Peyer's patch (tissue), 4 donors: ENCODE data around the gene EHD1. TPM values are rescaled to one million over a fixed set of nuclear protein-coding genes. Genes with fewer than 3 reads are reported as not detected.

Experiments used
- DNase-seq, 3 donors: peaks; one replicate each; pipeline ENCODE4 v3.0.0-alpha.2; 2017 to 2019
- H3K27ac ChIP-seq, 4 donors: fragments of 200-600 bp; sonication (generic); one replicate each; pipeline ENCODE4 v1.5.1; 2016 to 2019
- H3K27me3 ChIP-seq, 2 donors: fragments of 200-600 bp; sonication (generic); one replicate each; pipeline ENCODE4 v1.5.1; 2019
- H3K36me3 ChIP-seq, 3 donors: fragments of 200-600 bp; sonication (generic); one replicate each; pipeline ENCODE4 v1.5.1; 2016 to 2019
- H3K4me1 ChIP-seq, 4 donors: fragments of 200-600 bp; sonication (generic); one replicate each; pipeline ENCODE4 v1.5.1; 2016 to 2019
- H3K4me3 ChIP-seq, 4 donors: fragments of 200-600 bp; sonication (generic); 1 replicate in 3 of 4; 2 replicates in 1 of 4; pipeline ENCODE4 v1.5.1; 2016 to 2019; ENCODE audit warnings: mild to moderate bottlenecking in 1 of 4
- H3K9me3 ChIP-seq, 4 donors: fragments of 200-600 bp; sonication (generic); one replicate each; pipeline ENCODE4 v1.5.1; 2016 to 2019; ENCODE audit warnings: mild to moderate bottlenecking in 1 of 4
- POLR2A ChIP-seq, 2 donors: fragments of 450-650 bp; IDR thresholded peaks; one replicate each; pipeline ENCODE4 v1.5.1; 2017; ENCODE audit warnings: antibody characterized with exemption in 2 of 2, mild to moderate bottlenecking in 2 of 2, moderate library complexity in 2 of 2
- total RNA-seq, 4 donors: library from RNA; depleted of rRNA; stranded (reverse); fragments of >200 nt; gene quantifications; one replicate each; pipeline ENCODE4 v1.1.0, GENCODE V29; 2016
- TF ChIP-seq, protein P1 (sequence below), 6 experiments: fragments of 450-650 bp in 4 of 6; fragments of 200-600 bp in 2 of 6; sonication (generic) in 1 of 6; IDR thresholded peaks; one replicate each; pipeline ENCODE4 v1.5.1; 2017 to 2019; ENCODE audit warnings: antibody characterized with exemption in 6 of 6, mild to moderate bottlenecking in 3 of 6, moderate library complexity in 1 of 6

The EHD1 gene
- total RNA-seq, 4 donors from 2014 or later: 56.2 to 185 (median 98.6) TPM

DNA sequence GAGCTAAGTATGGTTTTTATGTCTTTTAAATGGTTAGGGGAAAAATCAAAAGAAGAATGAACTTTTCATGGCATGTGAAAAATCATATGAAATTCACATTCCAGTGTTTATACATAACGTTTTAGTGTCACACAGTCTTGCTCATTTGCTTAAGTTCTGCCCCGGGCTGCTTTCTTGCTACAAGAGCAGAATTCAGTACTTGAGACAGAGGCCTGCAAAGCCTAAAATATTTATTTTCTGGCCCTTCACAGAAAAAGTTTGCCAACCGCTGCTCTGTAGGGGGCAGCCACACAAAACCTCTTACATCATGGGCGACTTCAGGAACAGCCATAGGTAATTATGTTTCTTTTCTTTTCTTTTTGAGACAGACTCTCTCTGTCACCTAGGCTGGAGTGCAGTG is 39.6 kb upstream of the EHD1 start:
- Histone ChIP-seq H3K36me3 (peaks cover 0 to 14% (median 0%) of the 10 kb centered on the region in 3 donors), H3K9me3 (no peaks in the 10 kb centered on the region), H3K4me1 (peaks cover 0 to 23% (median 14%) of the 10 kb centered on the region in 4 donors), H3K4me3 (peak overlapping the region in 3 of 4 donors; percentile 59 to 91 (median 88)), H3K27me3 (no peaks in the 10 kb centered on the region), H3K27ac (peak overlapping the region; percentile 59 to 85 (median 73))
- no peak for TF ChIP-seq POLR2A (IDR thresholded peaks at IDR 0.05)
- TF ChIP-seq, protein P1, sequence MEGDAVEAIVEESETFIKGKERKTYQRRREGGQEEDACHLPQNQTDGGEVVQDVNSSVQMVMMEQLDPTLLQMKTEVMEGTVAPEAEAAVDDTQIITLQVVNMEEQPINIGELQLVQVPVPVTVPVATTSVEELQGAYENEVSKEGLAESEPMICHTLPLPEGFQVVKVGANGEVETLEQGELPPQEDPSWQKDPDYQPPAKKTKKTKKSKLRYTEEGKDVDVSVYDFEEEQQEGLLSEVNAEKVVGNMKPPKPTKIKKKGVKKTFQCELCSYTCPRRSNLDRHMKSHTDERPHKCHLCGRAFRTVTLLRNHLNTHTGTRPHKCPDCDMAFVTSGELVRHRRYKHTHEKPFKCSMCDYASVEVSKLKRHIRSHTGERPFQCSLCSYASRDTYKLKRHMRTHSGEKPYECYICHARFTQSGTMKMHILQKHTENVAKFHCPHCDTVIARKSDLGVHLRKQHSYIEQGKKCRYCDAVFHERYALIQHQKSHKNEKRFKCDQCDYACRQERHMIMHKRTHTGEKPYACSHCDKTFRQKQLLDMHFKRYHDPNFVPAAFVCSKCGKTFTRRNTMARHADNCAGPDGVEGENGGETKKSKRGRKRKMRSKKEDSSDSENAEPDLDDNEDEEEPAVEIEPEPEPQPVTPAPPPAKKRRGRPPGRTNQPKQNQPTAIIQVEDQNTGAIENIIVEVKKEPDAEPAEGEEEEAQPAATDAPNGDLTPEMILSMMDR (IDR thresholded peaks at IDR 0.05): peak in 1 of 6 experiments; percentile 12
- peak in 1 of 3 donors; percentile 23 for DNase-seq

DNA sequence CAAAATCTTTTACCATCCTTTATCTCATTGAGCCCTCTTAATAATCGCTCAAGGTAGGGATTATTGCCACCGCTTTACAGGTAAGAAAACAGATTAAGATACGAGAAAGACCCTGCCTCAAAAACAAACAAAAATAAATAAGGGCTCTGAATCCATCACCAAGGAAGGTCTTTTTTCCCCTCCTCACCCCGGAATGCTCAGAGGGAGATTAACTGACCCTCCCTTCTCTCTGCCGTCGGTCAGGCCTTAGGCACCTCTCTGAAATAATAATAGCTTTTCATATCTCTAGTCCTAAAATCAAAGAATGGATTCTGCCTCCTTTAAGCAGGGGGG is 39.2 kb upstream of the EHD1 start:
- H3K27me3 ChIP-seq: no peaks in the 10 kb centered on the region
- H3K4me3 ChIP-seq: peak overlapping the region; percentile 12 to 91 (median 74)
- DNase-seq: no peak
- peaks cover 0 to 23% (median 14%) of the 10 kb centered on the region in 4 donors for H3K4me1 ChIP-seq
- H3K27ac ChIP-seq: peak overlapping the region; percentile 59 to 85 (median 73)
- TF ChIP-seq, protein P1 (IDR thresholded peaks at IDR 0.05): no peak
- TF ChIP-seq POLR2A (IDR thresholded peaks at IDR 0.05): no peak
- H3K36me3 ChIP-seq: peaks cover 0 to 18% (median 0%) of the 10 kb centered on the region in 3 donors
- H3K9me3 ChIP-seq: no peaks in the 10 kb centered on the region

DNA sequence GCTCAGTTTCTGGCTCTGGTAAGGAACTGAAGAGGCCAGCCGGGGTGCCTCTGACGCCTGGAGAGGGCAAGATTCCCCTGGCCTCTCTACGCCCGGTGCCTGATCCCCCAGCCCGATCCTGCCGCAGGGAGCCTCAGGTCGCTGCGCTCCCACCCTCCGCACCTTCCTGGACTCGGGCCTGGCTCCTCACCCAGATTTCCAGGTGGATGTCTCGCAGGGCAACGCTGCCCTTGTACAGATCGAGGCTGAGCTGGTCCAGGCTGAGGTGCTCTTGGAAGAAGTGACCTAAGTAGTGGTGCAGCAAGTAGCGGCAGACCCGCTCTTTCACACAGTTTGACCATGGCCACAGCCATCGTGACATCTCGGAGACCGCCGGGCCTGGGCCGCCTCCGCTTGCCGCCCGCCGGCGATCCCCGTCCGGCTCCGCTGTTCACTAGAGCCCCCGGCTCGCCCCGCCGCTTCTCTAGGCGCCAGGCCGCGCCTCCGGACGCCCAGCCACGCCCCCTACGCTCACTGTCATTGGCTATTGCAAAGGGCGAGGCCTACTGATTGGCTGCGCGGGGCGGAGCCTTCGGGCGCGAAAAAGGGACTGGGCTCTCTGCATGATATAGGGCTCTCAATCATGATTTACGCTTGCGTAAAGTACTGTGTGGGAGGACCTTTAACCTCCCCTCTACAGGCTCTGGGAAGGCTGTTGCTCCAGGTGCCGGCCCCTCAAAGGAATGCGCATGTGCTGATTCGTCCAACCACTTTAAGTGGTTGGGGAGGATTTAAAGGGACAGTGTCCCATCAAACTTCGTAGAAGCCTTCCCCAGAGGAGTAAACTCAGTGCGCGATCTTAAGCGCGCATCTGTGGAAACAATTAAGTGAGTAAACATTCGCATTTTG is 38.6 kb upstream of the EHD1 start, which contains the start of gene ATG2A:
ATG2A (minus strand) TSS at position 435 of the 888 bp plus-strand sequence; CDS start at position 361, 74 bp downstream.
- Histone ChIP-seq H3K36me3 (peaks cover 0 to 24% (median 0%) of the 10 kb centered on the region in 3 donors), H3K4me1 (peaks cover 0 to 23% (median 14%) of the 10 kb centered on the region in 4 donors), H3K27ac (peak within 1 kb of the TSS; percentile 80 to 87 (median 84)), H3K27me3 (no peaks in the 10 kb centered on the region), H3K4me3 (peak within 1 kb of the TSS; percentile 82 to 91 (median 85)), H3K9me3 (no peaks in the 10 kb centered on the region)
- DNase-seq: peak; percentile 99 to 100 (median 100)
- TF ChIP-seq, protein P1 (IDR thresholded peaks at IDR 0.05): peak in 1 of 6 experiments; percentile 3
- TF ChIP-seq POLR2A (IDR thresholded peaks at IDR 0.05): peak; percentile 89 to 95

DNA sequence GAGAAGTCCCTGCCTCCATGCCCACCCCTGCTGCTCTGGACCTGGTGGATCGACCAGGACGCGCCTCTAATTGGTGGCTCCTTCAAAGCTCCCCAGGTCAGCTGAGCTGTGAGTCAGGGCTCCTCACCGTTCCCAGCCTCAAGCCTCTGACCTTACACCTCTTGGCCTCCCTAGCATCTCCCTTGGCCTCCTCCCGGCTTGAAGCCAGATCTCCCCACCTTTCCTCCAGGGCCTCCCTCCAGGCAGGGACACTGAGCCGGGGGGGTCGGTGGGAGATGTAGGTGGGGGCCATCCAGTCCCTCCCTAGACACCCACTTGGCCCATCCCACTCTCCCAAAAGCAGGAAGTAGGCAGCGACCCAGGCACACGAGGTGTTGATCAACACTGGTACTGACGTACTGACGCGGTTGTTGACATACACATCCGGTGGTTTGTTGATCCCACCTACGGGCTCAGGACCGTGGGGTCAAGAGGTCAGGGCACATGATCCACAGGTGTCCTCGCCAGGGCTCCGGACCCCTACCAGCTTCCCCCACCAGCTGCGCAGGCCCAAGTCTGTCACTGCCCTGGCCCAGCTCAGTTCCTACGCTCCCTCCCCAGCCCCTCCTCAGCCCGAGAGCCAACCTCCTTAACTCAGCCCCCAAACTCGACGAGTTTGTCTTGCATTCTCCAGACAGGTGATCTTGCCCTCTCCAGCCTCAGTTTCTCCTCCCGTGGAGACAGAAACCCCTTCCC is 37.8 kb upstream of the EHD1 start:
- Histone ChIP-seq H3K36me3 (peaks cover 0 to 32% (median 0%) of the 10 kb centered on the region in 3 donors), H3K4me3 (peak overlapping the region; percentile 82 to 91 (median 85)), H3K4me1 (peaks cover 0 to 23% (median 14%) of the 10 kb centered on the region in 4 donors), H3K27ac (peak overlapping the region; percentile 80 to 87 (median 84)), H3K9me3 (no peaks in the 10 kb centered on the region), H3K27me3 (no peaks in the 10 kb centered on the region)
- DNase-seq: peak in 2 of 3 donors; percentile 66 to 82
- TF ChIP-seq, protein P1 (IDR thresholded peaks at IDR 0.05): no peak
- TF ChIP-seq POLR2A (IDR thresholded peaks at IDR 0.05): no peak

DNA sequence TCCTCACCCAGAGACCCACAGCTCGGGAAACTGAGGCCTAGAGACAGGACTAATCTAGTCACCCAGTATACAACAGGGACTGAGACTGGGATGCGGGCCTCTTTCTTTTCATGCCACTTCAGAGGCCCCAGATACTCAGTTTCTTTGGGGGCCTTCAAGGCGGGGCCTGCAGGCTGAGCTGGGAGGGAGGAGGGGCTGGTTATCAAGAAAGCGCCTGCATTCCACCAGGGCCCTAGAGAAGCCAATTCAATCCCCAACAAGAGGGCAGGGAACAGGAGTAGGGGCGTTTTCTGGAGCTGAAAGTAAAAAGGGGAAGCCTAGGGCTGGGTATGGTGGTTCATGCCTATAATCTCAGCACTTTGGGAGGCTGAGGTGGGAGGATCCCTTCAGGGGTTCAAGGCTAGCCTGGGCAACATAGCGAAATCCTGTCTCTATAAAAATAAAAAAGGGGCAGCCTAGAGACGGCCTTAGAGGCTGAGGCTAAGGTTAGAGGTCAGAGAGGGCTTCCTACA is 37.0 kb upstream of the EHD1 start:
- H3K4me1 ChIP-seq: peaks cover 0 to 23% (median 14%) of the 10 kb centered on the region in 4 donors
- H3K27me3 ChIP-seq: no peaks in the 10 kb centered on the region
- TF ChIP-seq, protein P1 (IDR thresholded peaks at IDR 0.05): no peak
- no peak for TF ChIP-seq POLR2A (IDR thresholded peaks at IDR 0.05)
- H3K9me3 ChIP-seq: no peaks in the 10 kb centered on the region
- peak overlapping the region in 2 of 4 donors; percentile 82 to 88 for H3K4me3 ChIP-seq
- DNase-seq: no peak
- peaks cover 0 to 40% (median 0%) of the 10 kb centered on the region in 3 donors for H3K36me3 ChIP-seq
- H3K27ac ChIP-seq: peak overlapping the region in 2 of 4 donors; percentile 80 to 87
